Non-pigmented ciliary epithelial cell (primary cell): Measurements from ENCODE around the gene TASOR2.

Experiments used
- DNase-seq: peaks from one replicate; pipeline ENCODE4 v3.0.0-alpha.2; 2010; ENCODE audit warnings: low read depth

TASOR2 gene

GRCh38 chr10:5655121-5655520 lies 29.5 kb upstream of the TASOR2 start:
- DNase-seq: no peak

DNA sequence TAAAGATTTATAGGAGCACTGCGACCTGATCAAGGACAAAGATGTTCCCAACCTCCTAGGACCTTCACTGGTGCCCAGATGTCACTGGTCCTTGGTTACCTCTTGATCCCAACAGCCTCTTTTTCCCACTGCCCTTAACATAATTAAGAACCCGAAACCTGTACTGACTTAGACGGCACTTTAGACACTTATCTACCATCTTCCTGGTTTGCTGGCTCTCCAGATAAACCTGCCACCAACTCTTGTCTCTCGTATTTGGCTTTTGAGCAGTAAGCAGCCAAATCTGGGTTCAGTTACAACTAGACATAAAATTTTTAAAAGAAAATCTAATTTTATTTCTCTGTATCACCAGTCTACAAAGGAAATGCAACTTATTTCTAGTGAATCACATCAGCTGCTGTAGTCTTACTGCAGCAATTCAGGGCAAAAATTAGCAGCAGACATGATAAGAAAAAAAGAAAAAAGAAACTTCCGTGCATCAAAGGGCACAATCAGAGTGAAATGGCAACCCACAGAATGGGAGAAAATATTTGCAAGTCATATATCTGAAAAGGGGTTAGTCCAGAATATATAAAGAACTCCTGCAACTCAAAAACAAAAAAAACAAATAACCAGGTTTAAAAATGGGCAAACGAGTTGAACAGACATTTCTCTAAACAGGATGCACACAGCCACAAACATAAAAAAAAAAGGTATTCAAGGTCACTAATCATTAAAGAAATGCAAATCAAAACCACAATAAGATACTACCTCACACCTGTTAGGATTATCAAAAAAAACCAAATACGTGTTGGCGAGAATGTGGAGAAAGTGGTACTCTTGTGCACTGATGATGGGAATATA lies 27.7 kb upstream of the TASOR2 start:
- no peak for DNase-seq

DNA sequence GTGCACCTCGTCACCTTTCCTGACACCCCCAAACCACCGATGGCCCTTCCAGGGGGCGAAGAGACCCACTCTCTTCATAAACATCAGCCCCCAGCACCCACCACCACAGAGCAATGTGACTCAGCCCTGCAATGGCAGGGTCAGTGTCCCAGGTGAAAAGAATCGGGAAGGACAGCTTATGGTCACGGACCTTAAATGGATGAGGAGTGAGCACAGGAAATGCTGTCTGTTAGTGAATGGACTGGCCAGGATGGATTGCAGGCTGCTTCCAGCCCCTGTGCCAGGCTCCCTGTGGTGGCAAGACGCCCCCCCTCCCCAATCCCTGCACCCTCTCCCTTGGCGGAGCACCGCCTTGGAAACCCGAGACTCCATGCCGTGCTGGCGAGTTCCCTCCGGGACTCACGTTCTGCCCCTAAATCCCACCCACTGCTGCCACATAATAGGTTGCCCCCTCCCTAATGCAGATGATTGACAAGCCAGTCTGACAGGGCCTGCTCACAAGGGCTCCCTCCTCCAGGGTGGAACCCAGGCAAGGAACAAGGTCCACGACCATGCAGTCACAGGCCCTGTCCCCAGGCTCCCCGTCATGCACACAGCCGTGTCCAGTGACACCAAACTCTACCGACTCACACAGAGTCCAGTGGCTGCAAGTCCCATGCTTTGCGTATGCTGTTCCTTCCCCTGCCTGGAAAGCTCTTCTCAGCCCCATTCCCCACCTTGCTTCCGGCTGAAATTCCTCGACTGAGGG lies 25.6 kb upstream of the TASOR2 start:
- DNase-seq: no peak

DNA sequence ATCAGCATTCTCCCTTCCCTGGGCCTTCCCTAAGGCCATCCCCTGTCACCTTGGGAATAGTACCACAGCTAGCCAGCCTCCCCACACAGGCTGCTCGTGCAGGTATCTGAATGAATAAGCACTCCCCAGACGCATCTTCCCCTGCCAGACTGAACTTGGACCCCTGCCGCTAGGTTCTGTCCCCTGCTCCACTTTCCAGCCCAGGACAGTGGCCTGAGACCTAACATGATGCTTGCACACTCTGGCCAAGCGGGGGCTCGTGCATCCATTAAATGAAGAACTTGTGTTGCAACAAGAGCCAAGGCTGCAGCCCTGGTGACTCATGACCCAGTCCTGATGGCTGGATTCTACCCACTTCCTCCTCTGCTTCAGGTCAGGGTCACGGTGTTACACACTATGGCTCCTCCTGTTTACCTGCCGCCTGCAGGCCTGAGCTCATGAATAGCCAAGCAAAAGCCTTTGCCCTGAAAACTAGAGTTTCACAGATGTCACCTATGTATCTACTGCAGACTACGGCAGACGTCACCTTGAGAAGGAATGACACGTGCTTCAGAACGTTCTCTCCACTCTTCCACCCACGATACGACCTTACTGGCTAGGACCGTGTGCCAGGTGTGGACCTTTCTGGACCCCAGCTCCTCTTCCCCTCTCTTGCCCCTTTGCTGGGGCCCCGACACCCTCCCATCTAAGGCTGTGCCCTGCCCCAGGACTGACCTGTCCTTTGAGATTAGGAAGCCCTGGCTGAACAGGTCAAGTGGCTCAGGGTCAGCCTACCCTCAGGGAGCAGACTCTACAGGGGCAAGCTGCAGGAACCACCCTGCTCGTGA lies 24.7 kb upstream of the TASOR2 start:
- no peak for DNase-seq

GRCh38 chr10:5661043-5661442 lies 23.6 kb upstream of the TASOR2 start:
- DNase-seq: no peak

DNA sequence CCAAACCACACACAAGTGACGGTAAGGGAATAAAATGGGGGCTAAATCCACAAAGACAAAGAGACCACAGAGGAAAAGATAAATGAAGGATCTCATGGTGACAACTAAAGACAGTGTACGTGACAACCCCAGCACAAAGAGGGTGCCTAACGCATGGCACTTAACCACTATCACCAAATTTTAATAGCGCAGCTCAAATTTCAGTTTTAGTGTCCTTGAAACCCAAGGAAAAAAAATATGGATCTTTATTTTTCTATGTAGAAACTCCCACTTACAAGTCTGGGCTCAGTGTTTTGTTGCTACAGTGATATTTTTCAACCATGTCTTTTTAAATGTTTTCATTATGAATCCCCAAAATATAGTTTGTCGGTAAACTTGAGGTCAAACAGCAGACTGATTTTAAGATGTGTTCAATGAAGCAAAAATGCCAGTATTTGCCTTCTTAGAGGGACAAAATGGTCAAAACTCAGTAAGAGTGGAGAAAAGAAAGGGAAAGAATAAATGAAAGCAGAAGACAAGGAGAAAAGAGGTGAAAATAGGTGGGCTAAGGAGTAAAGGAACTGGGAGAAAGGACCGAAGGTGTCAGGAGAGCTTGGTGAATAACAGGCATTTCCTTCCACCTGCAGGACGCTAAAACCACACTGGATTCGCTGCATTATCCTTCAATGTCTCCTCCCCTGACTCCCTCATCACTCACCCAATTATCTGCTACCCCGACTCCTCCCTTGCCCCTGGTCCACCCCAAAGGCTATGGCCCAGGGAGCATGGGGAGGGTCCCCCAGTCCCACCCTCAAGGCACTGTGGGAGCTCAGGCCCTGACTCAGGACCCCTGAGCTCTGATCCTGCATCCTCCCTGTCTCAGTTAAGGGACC lies 21.7 kb upstream of the TASOR2 start:
- no peak for DNase-seq

- no peak for DNase-seq
Observed at GRCh38 chr10:5663692-5664427, 20.8 kb upstream of the TASOR2 start.

GRCh38 chr10:5665373-5666007 lies 19.1 kb upstream of the TASOR2 start:
- DNase-seq: no peak

- DNase-seq: no peak
Observed at GRCh38 chr10:5666008-5666840, 18.4 kb upstream of the TASOR2 start, which contains the start of gene ASB13. ASB13 (minus strand) TSS chr10:5666595; CDS start chr10:5666551, 44 bp downstream.

DNA sequence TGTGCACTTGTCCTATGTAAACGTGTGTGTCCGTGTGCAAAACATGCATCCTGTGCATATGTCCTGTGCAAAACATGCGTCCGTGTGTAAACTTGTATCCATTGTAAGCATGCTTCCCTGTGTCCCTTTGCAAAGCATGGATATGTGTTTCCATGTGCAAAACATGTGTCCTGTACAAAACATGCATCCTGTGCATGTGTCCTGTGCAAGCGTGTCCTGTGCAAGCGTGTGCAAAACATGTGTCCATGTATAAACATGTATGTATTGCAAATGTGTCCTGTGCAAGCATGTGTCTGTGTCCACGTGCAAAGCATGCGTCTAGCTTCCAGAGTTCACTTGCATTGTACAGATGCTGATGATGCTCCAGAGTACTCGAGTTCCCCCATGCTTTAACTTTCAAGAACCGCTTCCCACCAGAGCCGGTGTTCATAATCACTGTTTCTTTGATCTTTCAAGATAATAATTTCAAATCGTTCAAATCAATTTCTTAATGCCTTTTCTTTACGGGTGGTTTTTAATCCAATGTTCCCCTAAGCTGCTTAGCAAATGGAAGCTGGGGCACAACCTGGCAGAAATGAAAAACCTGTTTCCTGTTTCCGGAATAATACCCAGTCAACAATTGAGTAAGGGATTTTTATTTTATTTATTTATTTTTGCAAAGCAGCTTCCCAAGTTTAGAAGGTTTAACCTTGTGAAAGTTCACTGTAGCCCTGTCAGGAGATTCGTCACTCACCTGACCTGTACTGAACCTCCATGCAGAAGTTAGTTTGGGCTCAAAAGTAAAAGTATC lies 17.6 kb upstream of the TASOR2 start:
- DNase-seq: no peak

DNA sequence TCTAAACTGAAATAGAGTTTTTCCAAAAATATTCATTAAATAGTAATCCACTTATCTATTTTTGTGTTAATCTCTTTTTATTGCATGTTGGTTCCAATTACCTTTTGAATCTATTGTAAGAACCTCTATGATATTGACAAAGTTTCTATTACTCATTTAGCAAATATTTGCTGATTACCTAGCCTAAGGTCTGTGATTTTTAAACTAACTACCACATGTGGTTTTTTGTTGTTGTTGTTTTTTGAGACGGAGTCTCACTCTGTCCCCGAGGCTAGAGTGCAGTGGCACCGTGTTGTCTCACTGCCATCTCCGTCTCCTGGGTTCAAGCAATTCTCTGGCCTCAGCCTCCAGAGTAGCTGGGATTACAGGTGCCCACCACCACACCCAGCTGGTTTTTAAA lies 16.2 kb upstream of the TASOR2 start:
- no peak for DNase-seq

- no peak for DNase-seq
Observed at GRCh38 chr10:5669604-5670003, 15.0 kb upstream of the TASOR2 start.

- DNase-seq: no peak
Observed at GRCh38 chr10:5670662-5671375, 13.8 kb upstream of the TASOR2 start.

- DNase-seq: no peak
Observed at GRCh38 chr10:5678397-5679036, 6.1 kb upstream of the TASOR2 start.

DNA sequence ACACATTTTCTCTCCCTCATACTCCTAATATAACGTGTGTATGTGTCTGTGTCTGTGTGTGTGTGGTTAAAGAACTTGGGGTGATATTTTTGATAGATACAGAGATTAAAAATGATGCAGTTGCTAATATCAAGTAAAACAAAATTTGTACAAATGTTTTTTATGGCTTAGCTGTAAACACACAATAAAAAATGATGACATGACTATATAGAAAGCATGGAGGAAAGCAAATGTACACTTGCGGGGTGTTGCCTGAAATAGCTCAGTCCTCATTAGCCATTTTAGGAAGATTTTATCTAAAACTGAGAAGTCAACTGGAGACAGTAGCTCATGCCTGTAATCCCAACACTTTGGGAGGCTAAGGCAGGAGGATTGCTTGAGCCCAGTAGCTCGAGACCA lies 5.6 kb upstream of the TASOR2 start:
- no peak for DNase-seq

DNA sequence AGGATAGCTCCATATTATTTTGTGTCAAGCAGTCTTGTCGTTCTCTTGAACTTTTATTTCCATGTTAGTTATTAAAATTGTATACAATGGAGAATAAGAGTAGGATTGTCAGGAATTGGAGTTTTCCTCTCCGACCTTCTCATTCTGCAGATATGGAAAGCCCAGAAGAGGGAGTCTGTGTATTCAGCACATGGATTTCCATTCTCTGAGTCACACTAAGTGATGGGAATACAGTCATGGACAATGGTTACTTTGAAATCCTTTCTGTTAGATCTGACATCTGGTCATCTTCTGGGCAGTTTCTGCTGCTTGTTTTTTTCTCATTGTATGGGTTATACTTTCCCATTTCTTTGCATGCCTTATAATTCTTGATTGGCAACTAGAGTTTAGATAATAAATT lies 5.0 kb upstream of the TASOR2 start:
- no peak for DNase-seq

GRCh38 chr10:5681930-5682329 lies 2.7 kb upstream of the TASOR2 start:
- no peak for DNase-seq
